ENCODE measurements around the gene CRLF1.

Gene CRLF1

DNA sequence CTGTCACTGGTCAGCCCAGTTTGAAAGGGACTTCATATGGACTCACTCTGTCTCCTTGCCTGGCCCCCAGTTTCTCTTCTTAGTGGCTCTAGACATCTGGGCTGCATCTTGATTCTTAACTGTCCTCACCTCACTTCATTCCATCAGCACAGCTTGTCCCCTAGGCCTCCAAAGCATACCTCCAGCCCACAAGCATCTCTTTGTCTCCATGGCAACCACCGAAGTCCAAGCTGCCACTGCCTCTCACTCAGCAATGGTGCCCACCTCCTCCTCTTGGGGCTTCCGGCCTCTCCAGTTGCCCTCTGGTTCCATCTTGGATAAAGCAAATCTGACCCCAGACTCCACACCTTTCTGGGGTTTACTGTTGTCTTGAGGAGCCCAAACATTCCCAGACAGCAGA, 20.3 kb upstream of the CRLF1 start:
- H3K4me3 ChIP-seq: no peak overlapping the region
- no peak overlapping the region for H3K9ac ChIP-seq (ENCODE audit: insufficient read length)
- DNase-seq (ENCODE audit: low read depth, low spot score): no peak
- H3K36me3 ChIP-seq (ENCODE audit: insufficient read depth, low read length): no peaks in the 10 kb centered on the region
- no peak overlapping the region for H3K27ac ChIP-seq
- no peaks in the 10 kb centered on the region for H3K9me3 ChIP-seq (ENCODE audit: low read depth, low read length)
- no peak for TF ChIP-seq FOXP2 (optimal IDR thresholded peaks at IDR 0.05; ENCODE audit: control extremely low read depth, extremely low read length, insufficient read depth)

DNA sequence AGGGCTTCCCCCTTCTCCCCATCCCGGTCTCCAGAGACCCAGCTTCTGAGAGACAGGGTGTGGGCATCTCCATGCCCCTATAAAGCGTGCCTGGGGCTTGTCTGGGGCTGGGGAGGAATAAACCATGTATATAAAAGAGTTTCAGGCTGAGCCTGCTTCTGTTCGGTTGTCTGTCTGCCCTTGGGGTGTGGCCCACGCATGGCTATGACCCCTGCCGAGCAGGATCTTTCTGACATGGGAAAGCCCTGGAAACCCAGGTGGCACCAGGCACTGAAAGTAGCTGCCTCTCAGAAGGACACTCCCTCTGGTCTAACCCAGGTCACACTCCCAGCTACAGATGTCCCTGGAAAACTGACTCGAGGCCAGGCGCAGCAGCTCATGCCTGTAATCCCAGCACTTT, 14.3 kb upstream of the CRLF1 start:
- Histone ChIP-seq H3K9me3 (ENCODE audit: low read depth, low read length) (no peaks in the 10 kb centered on the region), H3K9ac (ENCODE audit: insufficient read length) (no peak overlapping the region), H3K36me3 (ENCODE audit: insufficient read depth, low read length) (no peaks in the 10 kb centered on the region), H3K4me3 (no peak overlapping the region), H3K27ac (no peak overlapping the region)
- TF ChIP-seq EZH2 (IDR thresholded peaks at IDR 0.05) (no peak), FOXP2 (optimal IDR thresholded peaks at IDR 0.05; ENCODE audit: control extremely low read depth, extremely low read length, insufficient read depth) (no peak), POLR2AphosphoS5 (IDR thresholded peaks at IDR 0.05; ENCODE audit: borderline replicate concordance, low read depth, low read length) (no peak)
- DNase-seq (ENCODE audit: low read depth, low spot score): no peak

GRCh38 chr19:18620311-18620710, 13.7 kb upstream of the CRLF1 start:
- TF ChIP-seq POLR2AphosphoS5 (IDR thresholded peaks at IDR 0.05; ENCODE audit: borderline replicate concordance, low read depth, low read length) (no peak), EZH2 (IDR thresholded peaks at IDR 0.05) (no peak), FOXP2 (optimal IDR thresholded peaks at IDR 0.05; ENCODE audit: control extremely low read depth, extremely low read length, insufficient read depth) (no peak)
- no peak overlapping the region for H3K4me3 ChIP-seq

GRCh38 chr19:18618236-18618635, 11.6 kb upstream of the CRLF1 start:
- no peak for DNase-seq (ENCODE audit: low read depth, low spot score)
- Histone ChIP-seq H3K9ac (ENCODE audit: insufficient read length) (no peak overlapping the region), H3K36me3 (ENCODE audit: insufficient read depth, low read length) (no peaks in the 10 kb centered on the region), H3K27ac (no peak overlapping the region), H3K4me3 (no peak overlapping the region), H3K9me3 (ENCODE audit: low read depth, low read length) (no peaks in the 10 kb centered on the region)
- TF ChIP-seq FOXP2 (optimal IDR thresholded peaks at IDR 0.05; ENCODE audit: control extremely low read depth, extremely low read length, insufficient read depth): no peak
- TF ChIP-seq POLR2AphosphoS5 (IDR thresholded peaks at IDR 0.05; ENCODE audit: borderline replicate concordance, low read depth, low read length): no peak
- TF ChIP-seq EZH2 (IDR thresholded peaks at IDR 0.05): no peak

More at GRCh38 chr19:18620311-18620710, 13.7 kb upstream of the CRLF1 start:
- H3K36me3 ChIP-seq (ENCODE audit: insufficient read depth, low read length): no peaks in the 10 kb centered on the region
- DNase-seq (ENCODE audit: low read depth, low spot score): no peak
- H3K27ac ChIP-seq: no peak overlapping the region
- no peak overlapping the region for H3K9ac ChIP-seq (ENCODE audit: insufficient read length)
- H3K9me3 ChIP-seq (ENCODE audit: low read depth, low read length): no peaks in the 10 kb centered on the region

- no peak overlapping the region for H3K27ac ChIP-seq
- no peak for DNase-seq (ENCODE audit: low read depth, low spot score)
- no peak overlapping the region for H3K4me3 ChIP-seq
- no peak overlapping the region for H3K9ac ChIP-seq (ENCODE audit: insufficient read length)
- no peaks in the 10 kb centered on the region for H3K9me3 ChIP-seq (ENCODE audit: low read depth, low read length)
- H3K36me3 ChIP-seq (ENCODE audit: insufficient read depth, low read length): no peaks in the 10 kb centered on the region
- TF ChIP-seq EZH2 (IDR thresholded peaks at IDR 0.05) (no peak), POLR2AphosphoS5 (IDR thresholded peaks at IDR 0.05; ENCODE audit: borderline replicate concordance, low read depth, low read length) (no peak), FOXP2 (optimal IDR thresholded peaks at IDR 0.05; ENCODE audit: control extremely low read depth, extremely low read length, insufficient read depth) (no peak)
Measured at GRCh38 chr19:18617562-18617961, 11.0 kb upstream of the CRLF1 start.

GRCh38 chr19:18616023-18616422, 9.4 kb upstream of the CRLF1 start:
- no peak overlapping the region for H3K9ac ChIP-seq (ENCODE audit: insufficient read length)
- H3K4me3 ChIP-seq: no peak overlapping the region

GRCh38 chr19:18613589-18614234, 7.1 kb upstream of the CRLF1 start:
- Histone ChIP-seq H3K9me3 (ENCODE audit: low read depth, low read length) (no peaks in the 10 kb centered on the region), H3K27ac (no peak overlapping the region), H3K36me3 (ENCODE audit: insufficient read depth, low read length) (no peaks in the 10 kb centered on the region), H3K4me3 (peak overlapping the region; percentile 80; the same call in 1 of the 2 replicates), H3K9ac (ENCODE audit: insufficient read length) (no peak overlapping the region)
- DNase-seq (ENCODE audit: low read depth, low spot score): no peak
- TF ChIP-seq FOXP2 (optimal IDR thresholded peaks at IDR 0.05; ENCODE audit: control extremely low read depth, extremely low read length, insufficient read depth) (no peak), POLR2AphosphoS5 (IDR thresholded peaks at IDR 0.05; ENCODE audit: borderline replicate concordance, low read depth, low read length) (no peak), EZH2 (IDR thresholded peaks at IDR 0.05) (no peak)

More at GRCh38 chr19:18616023-18616422, 9.4 kb upstream of the CRLF1 start:
- DNase-seq (ENCODE audit: low read depth, low spot score): no peak
- Histone ChIP-seq H3K9me3 (ENCODE audit: low read depth, low read length) (no peaks in the 10 kb centered on the region), H3K27ac (no peak overlapping the region), H3K36me3 (ENCODE audit: insufficient read depth, low read length) (no peaks in the 10 kb centered on the region)
- TF ChIP-seq EZH2 (IDR thresholded peaks at IDR 0.05) (no peak), FOXP2 (optimal IDR thresholded peaks at IDR 0.05; ENCODE audit: control extremely low read depth, extremely low read length, insufficient read depth) (no peak), POLR2AphosphoS5 (IDR thresholded peaks at IDR 0.05; ENCODE audit: borderline replicate concordance, low read depth, low read length) (no peak)

DNA sequence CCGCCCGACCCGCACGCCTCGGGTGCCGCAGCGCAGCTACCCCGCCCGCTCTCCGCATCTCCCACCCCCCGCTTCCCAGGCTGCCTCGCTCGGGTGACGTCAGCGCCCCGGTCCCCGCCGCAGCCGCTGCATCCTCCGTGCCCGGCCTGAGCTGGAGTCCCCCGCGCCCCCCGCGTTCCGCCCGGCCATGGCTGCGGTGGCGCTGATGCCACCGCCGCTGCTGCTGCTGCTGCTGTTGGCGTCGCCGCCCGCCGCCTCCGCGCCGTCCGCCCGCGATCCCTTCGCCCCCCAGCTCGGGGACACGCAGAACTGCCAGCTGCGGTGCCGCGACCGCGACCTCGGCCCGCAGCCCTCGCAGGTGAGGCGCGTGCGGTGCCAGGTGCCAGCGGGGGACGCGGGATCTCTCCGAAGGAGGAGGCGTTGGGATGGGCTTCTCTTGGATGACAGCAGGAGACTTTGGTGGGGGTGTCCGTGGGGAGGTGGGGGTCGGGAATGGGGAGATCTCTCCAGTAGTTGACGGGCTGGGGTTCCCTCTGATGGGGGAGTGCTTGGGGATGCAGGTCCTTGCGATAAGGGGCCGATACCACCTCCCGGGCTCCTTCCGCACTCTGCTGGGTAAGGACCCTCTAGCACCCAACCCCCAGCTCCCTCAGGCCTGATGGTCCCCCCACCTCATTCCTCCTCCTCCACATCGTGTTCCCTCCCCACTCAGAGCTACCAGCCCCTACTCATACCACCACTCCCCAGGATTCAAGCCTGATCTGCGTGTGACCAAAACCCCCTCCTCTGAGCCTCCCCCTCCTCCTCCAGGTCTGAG, 6.4 kb upstream of the CRLF1 start, which contains the start of gene TMEM59L:
TMEM59L (plus strand) TSS at position 99 of the 817 bp plus-strand sequence; CDS start at position 188, 89 bp downstream.
- no peaks in the 10 kb centered on the region for H3K9me3 ChIP-seq (ENCODE audit: low read depth, low read length)
- no peak for DNase-seq (ENCODE audit: low read depth, low spot score)
- H3K4me3 ChIP-seq: peak within 1 kb of the TSS; percentile 80
- no peaks in the 10 kb centered on the region for H3K36me3 ChIP-seq (ENCODE audit: insufficient read depth, low read length)
- H3K27ac ChIP-seq: no peak within 1 kb of the TSS
- no peak for TF ChIP-seq POLR2AphosphoS5 (IDR thresholded peaks at IDR 0.05; ENCODE audit: borderline replicate concordance, low read depth, low read length)
- TF ChIP-seq FOXP2 (optimal IDR thresholded peaks at IDR 0.05; ENCODE audit: control extremely low read depth, extremely low read length, insufficient read depth): no peak
- no peak for TF ChIP-seq EZH2 (IDR thresholded peaks at IDR 0.05)
- H3K9ac ChIP-seq (ENCODE audit: insufficient read length): no peak within 1 kb of the TSS
